CD4-positive, alpha-beta T cell treated with Interleukin-17A for 1 hour (primary cell): ENCODE data around the gene TADA3.
A peak's percentile ranks its signal among the peaks of the same experiment; 100 is the strongest.

Experiments
- DNase-seq: peaks from one replicate; pipeline ENCODE4 v3.0.0-alpha.2; 2020

TADA3 gene

GRCh38 chr3:9809239-9809614, 17.0 kb upstream of the TADA3 start:
- DNase-seq: no peak

DNA sequence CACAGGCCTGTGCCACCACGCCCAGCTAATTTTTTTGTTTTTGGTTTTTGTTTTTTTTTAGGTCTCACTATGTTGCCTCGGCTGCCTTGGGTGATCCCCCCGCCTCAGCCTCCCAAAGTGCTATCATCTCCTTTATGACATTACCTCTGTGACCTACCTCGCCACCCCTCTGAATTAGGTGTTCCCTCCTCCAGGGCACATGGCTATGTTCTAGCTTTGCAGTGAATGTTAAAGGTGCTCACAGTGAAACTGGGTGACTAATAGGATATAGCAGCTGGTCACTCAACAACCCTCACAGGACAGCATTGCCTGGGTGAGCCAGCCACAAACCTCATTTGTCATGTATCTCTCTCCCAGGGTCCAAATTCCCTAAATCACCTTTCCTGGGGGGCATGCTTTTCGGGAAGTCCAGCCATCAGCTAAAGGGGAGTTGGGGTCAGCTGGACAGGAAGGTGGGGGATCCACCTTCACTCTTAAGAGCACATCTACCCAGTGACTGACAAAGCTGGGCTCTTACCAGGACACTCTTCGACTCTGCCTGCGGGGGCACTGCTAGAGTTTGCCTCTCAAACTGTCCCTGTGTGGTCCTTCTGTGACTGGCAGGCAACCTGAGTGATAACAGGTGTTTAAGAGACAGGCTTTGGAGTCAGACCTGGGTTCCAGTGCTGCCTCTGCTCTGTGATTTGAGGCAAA, 16.2 kb upstream of the TADA3 start:
- DNase-seq: peak; percentile 60

- DNase-seq: no peak
Measured at GRCh38 chr3:9807981-9808344, 15.7 kb upstream of the TADA3 start.

GRCh38 chr3:9806688-9807589, 14.7 kb upstream of the TADA3 start:
- DNase-seq: no peak

DNA sequence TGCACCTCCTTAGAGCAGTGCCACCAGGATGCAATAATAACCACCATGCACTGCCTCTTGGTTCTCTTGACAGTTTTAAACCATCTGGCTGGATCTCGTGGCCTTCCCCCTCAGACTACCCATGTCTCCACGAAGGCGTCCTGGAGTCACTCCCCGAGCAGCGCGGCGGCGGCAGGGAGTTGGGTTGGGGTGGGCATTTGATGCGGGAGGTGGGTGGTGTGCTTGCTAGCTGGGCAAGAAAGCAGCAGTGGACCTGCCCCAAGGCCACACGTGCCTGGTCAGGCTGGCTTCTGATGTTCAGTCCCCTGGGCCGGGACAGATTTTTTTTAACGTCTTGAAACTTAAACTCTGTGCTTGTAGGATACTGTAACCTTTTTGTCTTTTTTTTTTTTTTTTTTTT, 13.9 kb upstream of the TADA3 start:
- DNase-seq: no peak

DNA sequence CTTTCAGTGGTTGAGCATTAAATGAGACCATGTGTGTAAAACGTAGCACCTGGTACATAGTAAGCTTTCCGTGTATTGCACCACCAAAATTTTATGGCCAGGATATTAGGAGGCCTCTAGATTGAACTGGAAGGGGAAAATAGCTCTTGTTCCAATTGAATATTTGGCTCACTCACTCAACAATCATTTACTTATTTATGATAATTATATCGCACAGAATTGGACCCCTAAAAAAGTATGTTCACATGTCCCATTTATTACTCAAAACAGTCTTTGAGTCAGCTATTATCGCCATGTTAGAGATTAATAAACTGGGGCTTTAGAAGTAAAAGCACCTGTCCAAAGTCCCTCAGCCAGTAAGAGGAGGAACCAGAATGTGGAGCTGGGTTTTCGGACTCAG, 12.7 kb upstream of the TADA3 start:
- no peak for DNase-seq

DNA sequence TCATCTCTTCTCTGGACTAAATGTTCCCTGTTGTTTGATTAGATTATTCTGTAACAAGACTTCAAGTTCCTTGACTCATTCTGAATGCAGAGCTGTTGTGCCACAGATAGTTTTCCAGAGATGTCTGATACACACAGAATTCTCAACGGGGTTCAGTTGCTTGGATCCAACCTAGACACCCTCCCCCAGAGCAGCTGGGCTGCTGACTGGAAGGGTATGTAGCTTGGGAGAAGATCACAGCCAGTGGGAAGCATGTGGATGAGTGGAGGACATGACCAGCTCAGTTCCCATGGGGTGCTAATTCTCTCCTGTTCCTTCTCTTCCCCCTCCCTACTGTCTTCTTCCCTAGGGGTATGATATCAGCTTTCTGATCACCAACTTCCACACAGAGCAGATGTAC, 11.2 kb upstream of the TADA3 start:
- no peak for DNase-seq

DNA sequence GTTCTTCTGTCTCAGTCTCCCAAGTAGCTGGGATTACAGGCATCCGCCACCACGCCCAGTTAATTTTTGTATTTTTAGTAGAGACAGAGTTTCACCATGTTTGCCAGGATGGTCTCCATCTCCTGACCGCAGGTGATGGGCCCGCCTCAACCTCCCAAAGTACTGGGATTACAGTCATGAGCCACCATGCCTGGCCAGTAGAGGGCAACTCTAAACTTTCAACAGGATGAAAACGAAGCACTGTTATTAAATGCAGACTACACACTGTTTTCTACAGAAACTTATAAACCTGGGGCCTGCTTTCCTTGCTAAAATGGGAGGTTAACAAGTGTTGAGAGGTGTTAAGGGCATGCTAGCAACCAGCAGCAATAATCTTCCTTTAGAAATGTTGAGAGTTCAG, 8.3 kb upstream of the TADA3 start:
- no peak for DNase-seq

- no peak for DNase-seq
Measured at GRCh38 chr3:9797196-9797945, 5.1 kb upstream of the TADA3 start.

- no peak for DNase-seq
Measured at GRCh38 chr3:9795207-9795606, 2.9 kb upstream of the TADA3 start.

DNA sequence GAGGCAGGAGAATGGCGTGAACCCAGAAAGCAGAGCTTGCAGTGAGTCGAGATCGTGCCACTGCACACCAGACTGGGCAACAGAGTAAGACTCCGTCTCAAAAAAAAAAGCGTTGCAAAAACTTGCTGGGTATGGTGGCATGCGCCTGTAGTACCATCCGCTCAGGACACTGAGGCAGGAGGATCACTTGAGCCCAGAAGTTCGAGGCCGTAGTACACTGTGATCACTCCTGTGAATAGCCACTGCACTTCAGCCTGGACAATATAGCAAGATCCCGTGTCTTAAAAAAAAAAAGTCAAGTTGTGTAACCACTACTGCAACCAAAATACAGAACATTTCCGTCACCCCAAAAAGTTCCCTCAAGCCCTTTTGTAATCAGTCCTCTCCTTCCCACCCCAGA, 2.1 kb upstream of the TADA3 start:
- no peak for DNase-seq

- peak; percentile 51 for DNase-seq
Measured at GRCh38 chr3:9793161-9793781, 998 bp upstream of the TADA3 start.

DNA sequence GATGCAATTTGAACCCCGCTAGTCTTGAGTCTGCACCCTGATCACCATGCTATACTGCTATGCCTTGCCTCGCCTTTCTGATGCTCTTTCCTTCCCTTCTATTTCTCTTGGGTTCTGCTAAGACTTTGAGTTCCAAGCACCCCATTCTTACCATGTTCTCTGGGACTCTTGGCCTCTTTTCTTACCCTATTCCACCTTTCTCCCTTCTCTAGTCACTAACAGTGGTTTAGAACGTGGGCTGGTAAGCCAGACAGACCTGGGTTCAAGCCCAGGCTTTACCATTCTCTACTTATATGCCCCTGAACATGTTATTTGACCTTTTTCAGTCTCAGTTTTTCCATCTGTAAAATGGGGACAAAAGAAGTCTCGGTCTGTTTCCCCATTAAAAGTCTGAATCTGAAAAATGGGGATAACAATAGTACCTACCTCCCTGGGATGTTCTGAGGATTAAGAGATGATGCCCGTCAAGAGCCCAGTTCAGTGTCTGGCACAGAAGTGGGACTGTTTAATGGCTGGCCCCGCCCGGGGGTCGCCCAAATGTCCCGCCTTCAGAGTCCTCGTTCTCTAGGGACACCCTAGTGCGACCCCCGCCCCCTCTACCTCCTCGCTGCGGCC, 376 bp downstream of the TADA3 start:
- DNase-seq: no peak

GRCh38 chr3:9791127-9791526, 1.1 kb downstream of the TADA3 start:
- DNase-seq: no peak

GRCh38 chr3:9787714-9788113, 4.6 kb downstream of the TADA3 start:
- no peak for DNase-seq

DNA sequence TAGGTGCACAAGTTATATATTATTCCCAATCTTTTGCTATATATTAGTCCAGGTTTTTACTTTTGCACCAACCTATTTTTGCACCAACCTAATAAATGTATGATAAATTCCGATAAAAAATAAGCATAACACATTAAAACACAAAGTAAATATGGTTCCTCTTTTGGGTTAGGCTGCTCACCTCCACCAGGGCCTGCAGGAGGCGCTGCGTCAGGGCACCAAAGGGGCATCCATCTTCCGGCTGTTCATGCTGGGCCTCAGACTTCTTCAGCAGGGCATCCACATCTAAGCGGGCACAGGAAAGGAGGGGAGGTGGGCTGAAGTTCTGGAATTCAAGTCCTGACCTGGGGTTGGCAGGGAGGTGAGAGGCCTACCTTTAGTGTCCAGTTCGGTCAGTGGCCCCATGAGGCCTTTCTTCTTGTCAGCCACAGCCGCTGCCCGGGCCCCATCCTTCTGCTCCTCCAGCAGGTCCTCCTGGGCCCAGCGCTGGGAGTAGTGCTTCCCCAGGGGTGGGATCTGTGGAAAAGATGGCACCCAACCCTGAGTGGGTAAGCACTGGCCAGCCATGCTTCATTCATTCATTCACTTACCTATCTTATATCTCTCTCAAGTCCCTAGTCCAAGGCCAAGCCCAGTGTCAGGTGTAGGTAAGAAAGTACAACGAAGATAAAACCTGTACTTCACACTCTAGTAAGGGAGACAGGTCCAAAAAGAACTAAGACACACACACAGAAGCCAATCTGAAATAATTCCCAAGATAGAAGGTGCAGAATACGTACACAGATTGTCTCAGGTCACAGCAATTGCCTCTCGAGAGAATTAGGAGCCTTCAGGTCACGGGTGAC, 5.2 kb downstream of the TADA3 start:
- no peak for DNase-seq

GRCh38 chr3:9786209-9786739, 6.0 kb downstream of the TADA3 start:
- DNase-seq: no peak

- DNase-seq: no peak
Measured at GRCh38 chr3:9785602-9786001, 6.7 kb downstream of the TADA3 start.

GRCh38 chr3:9784965-9785364, 7.3 kb downstream of the TADA3 start:
- no peak for DNase-seq

DNA sequence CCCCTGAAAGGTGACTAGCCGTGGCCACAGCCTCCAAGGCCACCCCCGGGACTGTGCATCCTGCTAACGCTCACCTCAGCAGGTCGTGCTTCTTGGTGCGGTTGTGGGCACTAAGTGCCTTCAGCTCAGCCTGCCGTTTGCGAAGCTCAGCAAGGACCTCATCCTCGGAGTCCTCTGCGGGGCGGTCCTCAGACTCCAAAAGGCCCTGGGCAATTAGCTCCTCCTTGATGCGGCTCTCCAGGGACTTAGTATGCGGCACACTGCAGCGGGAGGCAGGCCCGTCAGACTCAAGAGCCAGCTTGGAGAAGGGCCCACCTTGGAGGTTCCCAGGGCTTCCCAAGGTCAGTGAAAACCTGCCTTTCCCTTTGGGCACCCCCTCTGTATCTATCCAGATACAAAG, 8.3 kb downstream of the TADA3 start:
- no peak for DNase-seq

- peak; percentile 49 for DNase-seq
Measured at GRCh38 chr3:9782770-9783169, 9.5 kb downstream of the TADA3 start.
